HG02938 (cell line): ENCODE measurements around the gene MGP.

Source experiments
- ATAC-seq: cut with Tn5 transposase; IDR thresholded peaks from one replicate; pipeline ENCODE4 v1.9.1; 2021; ENCODE audit warnings: mild to moderate bottlenecking, moderate library complexity; ENCODE audit not compliant: unreplicated experiment

The MGP gene

GRCh38 chr12:14833336-14833735 is 52.3 kb downstream of the MGP start:
- no peak for ATAC-seq
